HG03457 (cell line): ENCODE results near the gene PKIG.
"Not testable (repeated sequence)": the region's sequence is repeated elsewhere in the genome, so short reads cannot be mapped to it uniquely, and the experiment has no call there.

Experiments used
- ATAC-seq: cut with Tn5 transposase; IDR thresholded peaks from one replicate; pipeline ENCODE4 v1.9.1; 2021; ENCODE audit warnings: moderate number of reproducible peaks; ENCODE audit not compliant: unreplicated experiment

The PKIG gene

DNA sequence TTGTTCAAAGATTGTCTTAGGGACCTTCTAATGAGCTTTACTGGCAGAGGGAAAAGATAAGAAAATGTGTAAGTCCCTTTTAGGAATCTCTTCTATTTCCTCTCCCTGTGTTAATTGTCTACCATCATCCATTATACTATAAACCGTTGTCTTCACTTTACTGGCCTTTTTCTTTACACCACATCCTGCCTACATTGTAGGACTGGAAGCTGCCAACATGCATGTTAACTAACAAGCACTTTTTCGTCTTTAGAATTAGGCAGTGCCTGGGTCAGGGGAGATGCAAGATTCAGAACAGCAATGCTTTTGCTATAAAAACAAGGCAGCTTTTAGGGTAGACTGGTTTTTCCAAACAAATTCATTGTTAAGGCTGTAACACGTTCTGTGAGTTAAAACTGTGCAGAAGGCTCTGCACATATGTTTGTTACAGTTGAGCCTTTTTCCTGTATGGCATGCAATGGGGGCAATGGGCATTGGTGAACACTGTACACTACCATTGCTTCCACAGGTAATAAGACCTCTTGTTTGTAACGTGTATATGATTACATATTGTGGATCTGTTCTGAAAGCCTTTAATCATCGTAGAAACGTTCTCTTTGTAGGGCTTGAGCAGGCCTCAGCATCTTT, 10.9 kb upstream of the PKIG start:
- no peak for ATAC-seq

DNA sequence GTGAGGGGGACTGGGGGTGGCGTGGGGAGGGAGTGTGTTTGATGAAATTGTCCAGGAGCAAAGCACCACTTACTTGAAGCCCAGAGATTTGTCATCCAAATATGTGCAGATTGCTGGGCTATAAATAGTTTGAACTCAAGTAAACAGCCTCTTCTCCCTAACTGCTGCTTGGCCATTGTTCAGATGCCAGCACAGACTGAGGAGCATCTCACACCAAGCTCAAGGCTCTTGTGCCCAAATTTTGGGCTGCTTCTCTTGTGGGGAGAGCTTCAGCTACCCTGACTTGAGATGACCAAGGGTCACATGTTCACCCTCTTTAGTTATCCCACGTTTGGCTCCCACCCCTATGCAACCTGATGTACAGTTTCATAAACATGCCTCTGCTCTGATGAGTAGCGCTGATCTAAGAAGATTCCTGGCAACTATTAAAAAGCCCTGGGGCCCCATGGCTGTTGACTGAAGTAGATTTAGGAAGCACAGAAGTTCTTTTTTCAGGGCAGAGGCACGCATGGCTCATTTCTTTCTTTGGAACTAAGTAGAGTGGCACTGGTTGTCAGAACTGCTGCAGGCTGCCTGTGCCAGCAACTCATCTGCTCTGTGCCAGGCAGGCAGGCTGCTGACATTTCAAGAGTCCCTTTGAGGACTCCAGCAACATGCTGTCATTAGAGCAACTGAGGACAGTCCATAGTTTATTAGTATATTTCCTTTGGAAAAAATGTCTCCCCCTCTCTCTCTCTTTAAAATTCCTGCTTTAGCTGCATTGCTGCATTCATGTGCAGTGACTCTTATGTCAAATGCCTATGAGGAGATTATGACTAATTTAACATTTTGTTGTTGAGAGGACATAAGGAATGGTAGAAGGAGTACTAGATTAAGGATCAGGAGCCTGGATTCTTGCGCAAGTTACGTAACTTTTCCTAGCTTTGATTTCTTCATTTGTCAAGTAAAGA, 9.6 kb upstream of the PKIG start:
- no peak for ATAC-seq

DNA sequence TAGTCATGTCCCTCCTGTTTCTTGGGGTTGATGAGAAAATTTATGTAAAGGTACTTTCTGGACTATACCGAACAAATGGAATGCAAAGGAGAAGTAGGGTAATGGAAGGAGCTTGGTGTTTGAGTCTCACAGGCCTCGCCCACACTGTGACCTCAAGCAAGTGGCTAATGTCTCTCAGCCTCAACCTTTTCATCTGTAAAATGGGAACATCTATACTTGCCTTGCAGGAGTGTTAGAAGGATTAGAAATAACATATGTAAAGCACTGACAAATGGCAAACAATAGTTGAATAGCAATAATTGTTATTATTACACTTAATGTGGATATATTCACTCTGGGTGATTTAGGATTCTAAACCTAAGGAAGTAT, 8.9 kb upstream of the PKIG start:
- ATAC-seq: no peak

DNA sequence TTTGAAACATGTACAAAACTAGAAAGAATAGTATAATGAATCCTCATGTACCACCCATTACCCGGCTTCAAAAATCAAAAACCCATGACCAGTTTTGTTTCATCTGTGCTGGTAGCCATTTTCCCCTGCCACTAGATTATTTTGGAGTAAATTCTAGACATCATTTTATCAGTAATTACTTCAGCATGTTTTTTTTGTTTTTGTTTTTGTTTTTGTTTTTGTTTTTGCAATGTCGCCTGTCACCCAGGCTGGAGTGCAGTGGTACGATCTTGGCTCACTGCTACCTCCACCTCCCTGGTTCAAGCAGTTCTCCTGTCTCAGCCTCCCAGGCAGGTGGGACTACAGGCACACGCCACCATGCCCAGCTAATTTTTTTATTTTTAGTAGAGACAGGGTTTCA, 8.0 kb upstream of the PKIG start:
- no peak for ATAC-seq

DNA sequence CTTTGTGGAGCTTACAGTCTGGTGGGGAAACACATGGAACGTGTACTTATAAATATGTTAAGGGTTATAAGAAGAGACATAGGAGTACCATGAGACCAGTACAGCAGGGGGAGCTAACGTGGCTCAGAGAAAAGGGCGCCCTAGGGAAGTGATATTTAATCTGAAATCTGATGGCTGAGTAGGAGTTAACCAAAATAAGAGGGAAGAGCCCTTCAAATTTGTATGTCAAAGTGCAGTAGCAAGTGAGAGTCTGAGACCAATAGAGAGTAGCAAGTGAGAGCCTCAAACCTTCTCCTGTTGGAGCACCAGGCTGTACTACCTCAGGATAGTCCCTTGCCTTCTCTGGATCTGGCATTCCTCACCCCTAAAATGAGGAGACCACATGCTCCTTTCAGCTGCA, 6.1 kb upstream of the PKIG start:
- no peak for ATAC-seq

DNA sequence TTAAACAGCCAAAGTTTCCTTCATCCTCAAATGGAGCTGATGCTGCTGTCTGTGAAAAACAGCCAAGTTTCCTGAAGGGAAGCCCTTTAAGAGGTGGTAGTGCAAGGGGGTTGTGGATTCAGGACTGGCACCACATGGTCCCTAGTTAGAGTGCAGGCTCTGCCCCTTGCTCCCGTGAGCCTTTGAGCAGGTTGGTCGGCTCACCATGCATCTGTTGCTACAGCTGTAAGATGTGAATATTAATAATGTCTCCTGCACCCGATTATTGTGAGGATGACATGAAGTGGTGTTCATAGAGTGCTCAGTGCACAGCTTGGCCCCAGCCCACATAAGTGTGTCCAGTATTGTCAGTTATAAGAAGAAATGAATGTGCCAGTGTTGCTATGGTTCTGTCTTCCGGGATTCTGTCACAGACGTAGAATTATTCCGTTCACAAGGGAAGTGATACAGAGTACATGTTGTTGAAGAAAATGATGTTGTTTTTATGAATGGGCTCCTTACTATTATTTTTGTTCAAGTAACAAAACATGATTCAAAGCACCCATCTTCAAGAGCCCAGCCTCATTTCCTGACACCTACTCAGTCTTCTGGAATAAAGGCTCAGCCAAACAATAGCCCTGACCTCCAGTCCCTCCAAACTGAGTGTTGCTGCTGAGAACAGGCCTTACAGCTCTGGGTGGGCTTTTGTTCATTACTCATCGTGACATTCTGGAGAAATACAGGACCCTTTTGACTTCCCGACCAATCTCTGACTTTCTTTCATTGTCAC, 2.9 kb upstream of the PKIG start:
- no peak for ATAC-seq

DNA sequence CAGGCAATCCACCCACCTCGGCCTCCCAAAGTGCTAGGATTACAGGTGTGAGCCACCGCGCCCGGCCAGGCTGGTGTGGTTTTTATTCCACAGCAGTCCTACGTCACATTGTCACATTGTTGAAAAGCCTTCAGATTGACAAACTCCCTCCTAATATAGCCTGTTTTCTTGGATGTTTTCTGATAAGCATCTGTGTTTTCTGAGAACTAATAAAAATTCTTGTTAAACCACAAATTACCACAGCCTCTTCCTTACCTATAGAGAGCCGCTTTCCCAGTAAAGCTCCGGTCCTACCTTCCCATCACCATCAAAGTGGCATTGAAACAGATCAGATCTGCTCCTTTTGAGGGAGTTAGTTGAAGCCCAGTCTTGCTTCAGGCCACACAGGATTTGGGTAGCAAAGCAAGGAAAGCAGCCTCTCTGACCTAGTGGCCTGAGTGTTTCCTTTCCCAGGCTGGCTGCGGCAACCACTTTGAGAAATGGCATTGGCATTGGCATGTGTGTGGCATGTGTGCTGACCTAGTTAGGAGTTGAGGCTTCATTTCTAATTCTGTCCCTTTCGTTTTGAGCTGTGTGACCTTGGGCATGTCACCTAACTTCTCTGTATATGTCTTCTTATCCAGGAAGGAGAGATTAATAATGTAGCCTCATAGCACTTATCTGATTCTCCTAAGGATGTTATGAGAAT, 1.7 kb upstream of the PKIG start:
- ATAC-seq: no peak

DNA sequence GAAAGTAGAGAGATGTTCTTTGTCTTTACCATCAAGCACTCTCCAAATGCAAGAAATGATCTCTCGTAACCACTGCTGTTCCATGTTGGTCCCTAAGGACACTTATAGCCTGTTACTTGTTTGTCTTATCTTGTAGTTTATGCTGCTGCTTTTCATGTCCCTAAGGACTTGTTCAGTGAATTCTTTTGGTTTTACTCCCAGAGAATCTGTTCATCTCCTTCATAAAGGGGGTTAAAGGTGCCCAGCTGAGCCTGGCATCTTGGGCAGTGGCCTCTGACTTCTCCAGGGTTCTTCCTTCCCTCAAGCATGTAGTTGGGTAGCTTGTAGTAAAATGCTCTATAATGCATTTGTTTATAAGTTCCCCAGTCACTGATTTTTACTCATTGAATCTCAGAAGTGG, 864 bp upstream of the PKIG start:
- ATAC-seq: no peak

DNA sequence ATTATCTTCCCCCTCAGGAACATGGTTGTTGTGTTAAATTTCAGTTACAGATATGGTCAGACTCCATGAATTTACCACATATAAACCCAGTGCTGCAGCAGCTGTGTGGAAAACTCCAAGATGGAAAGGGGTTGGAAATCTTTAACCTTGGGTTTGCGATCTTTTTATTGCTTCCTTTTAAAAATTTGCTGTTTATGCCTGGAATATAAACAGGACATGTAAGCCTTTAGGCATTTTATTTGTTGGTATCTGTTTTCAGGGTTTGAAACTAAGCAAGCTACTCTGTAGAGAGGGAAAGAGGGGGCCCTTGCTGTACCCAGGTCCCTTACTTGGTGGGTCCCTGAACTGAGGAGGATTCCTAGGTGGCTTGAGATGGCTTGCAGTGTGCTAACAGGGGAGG, 778 bp downstream of the PKIG start:
- ATAC-seq: no peak

DNA sequence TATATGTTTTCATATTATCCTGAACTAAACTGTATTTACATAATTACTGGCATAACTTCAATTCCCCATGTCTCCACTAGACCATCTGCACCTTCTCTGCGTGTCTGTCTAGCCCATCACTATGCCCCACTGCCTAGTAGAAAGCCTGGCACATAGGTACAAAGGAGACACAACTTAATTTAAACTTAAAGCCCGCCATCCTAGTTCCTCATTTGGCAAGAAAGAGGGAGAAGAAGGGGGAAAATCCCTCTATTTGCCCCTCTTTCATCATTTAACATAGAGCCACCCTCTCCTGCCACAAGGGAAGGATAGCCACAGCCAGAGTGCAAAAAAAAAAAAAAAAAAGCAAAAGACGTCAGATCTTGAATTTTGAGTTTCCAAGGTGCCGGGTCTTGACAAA, 1.8 kb downstream of the PKIG start:
- ATAC-seq: no peak

DNA sequence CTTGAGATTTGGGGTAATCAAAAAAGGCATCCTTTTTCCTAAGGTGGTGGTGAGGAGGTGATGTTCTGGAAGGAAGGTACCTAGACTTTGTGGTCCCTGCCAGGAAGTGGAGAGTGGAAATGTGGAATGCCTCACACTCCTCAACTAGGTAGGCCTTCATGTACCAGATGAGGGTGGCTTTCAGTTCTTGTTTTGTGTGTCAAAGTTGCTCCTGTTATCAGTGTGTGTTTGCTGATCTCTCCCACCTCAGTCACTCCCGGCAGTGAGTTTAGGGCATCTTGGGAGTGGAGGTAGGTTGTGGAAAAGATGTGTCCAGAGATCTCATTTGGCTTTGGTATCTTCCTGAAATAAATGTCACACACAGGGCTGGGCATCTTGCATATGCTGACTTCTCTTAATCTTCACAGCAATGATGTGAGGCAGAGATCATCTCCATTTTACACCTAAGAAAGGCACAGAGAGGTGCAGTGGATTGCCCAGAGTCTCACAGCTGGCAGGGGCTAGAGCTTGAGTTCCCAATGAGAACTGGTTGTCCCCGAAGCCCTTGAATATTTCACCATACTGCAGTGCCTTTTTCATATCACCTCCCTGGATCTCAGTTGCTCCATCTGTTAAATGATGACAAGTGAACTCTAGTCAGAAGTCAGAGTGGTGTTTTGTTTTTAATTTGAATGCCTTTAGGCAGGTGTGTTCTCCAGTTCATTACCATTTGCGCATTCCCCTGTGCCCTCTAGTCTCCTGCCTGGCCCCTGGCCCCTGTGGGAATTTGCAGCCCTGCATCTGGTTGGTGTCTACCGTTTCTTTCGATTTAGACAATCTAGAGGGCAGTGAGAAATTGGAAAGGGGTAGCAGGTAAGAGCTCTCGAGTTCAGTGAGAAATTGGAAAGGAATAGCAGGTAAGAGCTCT, 2.9 kb downstream of the PKIG start:
- ATAC-seq: no peak

DNA sequence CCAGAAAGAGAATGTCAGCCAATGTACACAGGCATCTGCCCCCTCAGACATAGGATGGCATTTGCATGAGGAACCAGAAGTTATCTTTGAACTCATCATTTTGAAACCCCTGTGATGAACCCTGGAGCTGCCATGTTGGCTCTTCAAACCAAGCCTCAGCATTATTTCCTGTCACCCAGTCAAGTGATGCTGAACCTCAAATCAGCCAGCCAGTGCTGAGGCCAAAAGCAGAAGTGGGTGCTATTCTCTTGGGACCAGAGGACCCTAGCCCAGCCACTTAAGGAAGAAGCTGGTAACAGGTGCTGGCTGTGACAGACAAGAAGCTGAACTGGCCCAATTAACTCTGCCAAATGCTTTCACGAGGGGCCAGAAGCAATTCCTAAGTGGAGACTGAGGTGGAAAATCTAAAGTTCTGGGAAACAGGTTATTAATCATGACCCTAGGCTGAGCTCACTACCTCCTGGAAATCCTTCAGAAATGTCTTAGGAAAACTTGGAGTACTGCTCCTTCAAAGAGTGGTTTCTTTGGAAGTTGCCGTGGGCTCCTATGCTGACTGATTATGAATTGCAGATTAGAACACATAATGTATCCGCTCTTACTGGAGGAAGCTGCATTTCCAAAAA, 4.0 kb downstream of the PKIG start:
- ATAC-seq: peak; percentile 52

DNA sequence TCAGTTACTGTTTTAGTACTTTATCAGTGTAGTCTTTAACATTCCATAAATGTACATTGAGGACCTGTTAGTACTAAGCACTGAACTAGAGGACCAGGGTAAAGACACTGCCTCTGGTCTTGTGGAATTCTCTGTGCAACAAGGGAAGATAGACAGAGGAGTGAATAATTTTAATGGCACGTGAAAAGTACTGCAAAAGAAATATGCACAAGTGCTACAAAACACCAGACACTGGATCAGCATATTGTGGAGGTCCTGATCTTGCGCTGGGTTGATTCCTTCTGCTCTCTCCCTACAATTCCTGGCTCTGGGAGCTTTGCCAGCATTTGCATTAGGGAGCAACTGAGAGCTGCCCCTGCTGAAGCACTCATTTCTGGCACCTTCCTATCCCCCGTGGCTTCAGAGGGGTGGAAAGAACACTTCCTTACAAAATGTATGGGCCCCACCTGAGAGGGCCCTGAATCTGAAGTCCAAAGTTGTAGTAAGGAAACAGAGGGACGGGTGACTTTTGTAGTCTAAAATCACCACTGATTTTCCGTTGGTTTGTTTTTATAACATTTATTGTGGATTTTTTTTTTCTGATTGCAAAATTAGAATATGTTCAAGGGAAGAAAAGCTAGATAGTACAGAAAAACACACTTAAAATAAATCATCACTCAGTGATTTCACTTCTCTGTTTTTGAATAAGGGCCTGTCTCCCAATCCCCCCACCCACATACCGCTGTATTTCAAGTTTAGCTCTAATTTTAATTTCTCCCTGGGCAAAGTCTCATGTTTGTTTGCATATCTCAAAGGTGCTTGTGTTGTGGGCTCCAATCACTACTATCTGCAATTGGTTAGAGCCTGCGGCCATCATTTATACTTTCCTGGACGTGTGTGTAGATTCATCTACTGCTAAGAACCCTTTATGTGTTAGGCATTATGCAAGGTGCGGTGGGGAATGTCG, 4.9 kb downstream of the PKIG start:
- ATAC-seq: no peak

DNA sequence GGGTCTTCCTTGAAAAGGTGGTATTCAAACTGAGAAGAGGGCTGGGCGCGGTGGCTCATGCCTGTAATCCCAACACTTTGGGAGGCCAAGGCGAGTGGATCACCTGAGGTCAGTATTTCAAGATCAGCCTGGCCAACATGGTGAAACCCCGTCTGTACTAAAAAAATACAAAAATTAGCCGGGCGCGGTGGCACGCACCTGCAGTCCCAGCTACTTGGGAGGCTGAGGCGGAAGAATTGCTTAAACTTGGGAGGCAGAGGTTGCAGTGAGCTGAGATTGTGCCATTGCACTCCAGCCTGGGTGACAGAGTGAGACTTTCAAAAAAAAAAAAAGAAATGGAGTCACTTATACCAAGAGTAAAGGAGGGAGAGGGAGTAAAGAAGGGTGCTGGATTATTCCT, 5.9 kb downstream of the PKIG start:
- ATAC-seq: not testable (repeated sequence)

DNA sequence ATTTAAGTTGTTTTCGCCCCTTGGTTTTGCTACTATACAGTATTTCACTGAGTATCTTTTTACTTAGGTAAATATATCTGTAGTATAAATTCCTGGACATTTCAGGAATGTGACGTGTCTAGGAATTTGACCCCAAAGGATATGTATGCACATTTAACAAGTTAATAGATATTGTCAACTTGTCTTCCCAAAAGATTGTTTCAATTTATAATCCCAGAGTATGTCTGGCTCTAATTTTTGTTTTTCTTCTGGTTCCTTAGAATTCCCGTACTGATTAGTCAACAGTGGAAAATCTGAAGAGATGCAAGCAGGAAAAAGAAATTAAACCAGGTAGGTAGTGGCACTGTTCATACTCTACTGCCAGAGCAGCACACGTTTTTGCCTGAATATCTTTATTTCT, 7.2 kb downstream of the PKIG start:
- no peak for ATAC-seq

DNA sequence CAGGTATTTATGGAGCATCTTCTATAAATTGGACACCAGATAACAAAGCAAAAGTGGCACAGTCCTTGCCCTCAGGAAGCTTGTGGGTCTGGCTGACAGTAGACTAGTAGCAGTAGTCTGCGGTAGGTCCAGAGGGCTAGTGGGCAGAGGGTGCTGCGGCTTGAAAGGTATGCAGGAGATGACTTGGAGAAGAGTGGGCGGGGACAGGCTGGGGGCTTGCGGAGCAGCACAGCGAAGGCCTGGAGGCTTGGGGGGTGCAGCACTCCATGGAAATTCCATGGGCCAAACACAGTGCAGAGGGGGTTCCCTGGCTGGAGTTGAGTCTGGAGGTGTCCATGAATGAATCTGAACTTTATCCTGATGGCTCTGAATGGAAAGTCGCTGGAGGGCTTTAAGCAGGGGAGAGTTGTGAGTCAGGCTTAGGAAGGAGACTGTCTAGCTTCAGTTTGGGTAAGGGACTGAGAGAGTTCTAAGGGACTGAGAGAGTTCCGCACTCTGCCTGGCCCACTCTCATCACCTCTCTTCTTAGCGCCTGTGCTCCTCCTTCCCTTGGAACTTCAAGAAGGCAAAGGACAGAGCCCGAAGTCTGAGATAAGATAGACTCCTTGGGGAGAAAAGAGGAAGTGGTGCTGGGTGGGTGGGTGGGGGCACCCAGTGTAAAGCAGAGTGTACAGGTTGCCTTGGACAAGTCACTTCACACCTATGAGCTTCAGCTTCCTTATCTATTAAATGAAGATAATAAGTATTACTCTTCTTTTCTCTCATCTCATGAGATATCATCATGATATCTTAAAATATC, 8.8 kb downstream of the PKIG start:
- no peak for ATAC-seq

DNA sequence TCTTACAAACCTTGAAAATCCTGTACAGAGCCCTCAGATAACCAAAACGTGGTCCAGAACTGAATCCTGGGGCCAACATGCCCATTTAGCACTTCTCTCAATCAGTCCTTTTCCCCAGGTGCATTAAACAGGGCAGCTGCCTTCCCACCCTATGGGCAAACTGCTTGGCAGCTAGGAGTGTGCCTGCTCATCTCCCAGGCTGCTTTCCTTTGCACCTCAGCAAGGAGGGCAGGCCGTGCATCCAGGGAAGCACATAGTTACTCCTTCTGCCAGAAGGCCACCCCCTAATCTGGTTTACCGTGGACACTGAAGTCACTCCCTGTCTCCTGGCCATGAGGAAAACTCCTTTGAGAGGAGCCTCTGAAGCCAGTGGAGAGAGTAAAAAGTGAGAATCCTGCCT, 10.0 kb downstream of the PKIG start:
- ATAC-seq: no peak

DNA sequence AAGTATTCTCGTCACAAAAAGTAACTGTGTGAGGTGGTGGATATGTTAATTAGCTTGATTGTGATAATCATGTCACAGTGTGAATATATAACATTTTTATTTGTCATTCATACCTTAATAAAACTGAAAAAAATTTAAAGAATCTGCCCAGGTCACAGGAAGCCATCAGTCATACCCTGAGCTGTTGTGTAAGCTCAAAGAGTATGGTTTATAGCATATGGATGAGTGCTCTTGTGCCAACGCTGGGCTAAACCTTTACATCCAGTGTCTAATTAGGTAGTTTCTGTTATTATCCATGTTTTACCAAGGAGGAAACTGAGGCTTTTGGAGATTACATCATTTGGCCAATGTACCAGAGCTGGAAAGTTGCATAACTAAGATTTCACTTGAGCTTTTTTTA, 11.4 kb downstream of the PKIG start:
- no peak for ATAC-seq
